CD4-positive, alpha-beta T cell treated with Interleukin-17A for 4 hours (primary cell): ENCODE measurements around the gene SPATA18.

Source experiments
- DNase-seq: peaks from one replicate; pipeline ENCODE4 v3.0.0-alpha.2; 2020; ENCODE audit warnings: mixed read lengths

The SPATA18 gene

GRCh38 chr4:52051213-52051614 lies at the start of gene SPATA18:
Gene SPATA18 (plus strand): TSS chr4:52051304. CDS start chr4:52051705, 401 bp downstream.
- no peak for DNase-seq

- DNase-seq: no peak
Observed at GRCh38 chr4:52001616-52002015, 49.5 kb upstream of the SPATA18 start.

- no peak for DNase-seq
Observed at GRCh38 chr4:52004414-52004813, 46.7 kb upstream of the SPATA18 start.

- DNase-seq: no peak
Observed at GRCh38 chr4:52005604-52006273, 45.4 kb upstream of the SPATA18 start.

- no peak for DNase-seq
Observed at GRCh38 chr4:52006887-52007286, 44.2 kb upstream of the SPATA18 start.

- no peak for DNase-seq
Observed at GRCh38 chr4:52010986-52011385, 40.1 kb upstream of the SPATA18 start.

- no peak for DNase-seq
Observed at GRCh38 chr4:52012651-52013050, 38.5 kb upstream of the SPATA18 start.

- no peak for DNase-seq
Observed at GRCh38 chr4:52014903-52015302, 36.2 kb upstream of the SPATA18 start.

GRCh38 chr4:52015366-52015765 lies 35.7 kb upstream of the SPATA18 start:
- no peak for DNase-seq

GRCh38 chr4:52016981-52017380 lies 34.1 kb upstream of the SPATA18 start:
- DNase-seq: no peak

- no peak for DNase-seq
Observed at GRCh38 chr4:52017814-52018213, 33.3 kb upstream of the SPATA18 start.

- no peak for DNase-seq
Observed at GRCh38 chr4:52019936-52020657, 31.0 kb upstream of the SPATA18 start, which contains the start of gene LRRC66. Gene LRRC66 (minus strand): TSS chr4:52020363. CDS start chr4:52017613, 2,750 bp downstream.

- DNase-seq: no peak
Observed at GRCh38 chr4:52028970-52029369, 22.1 kb upstream of the SPATA18 start.

GRCh38 chr4:52032005-52032404 lies 19.1 kb upstream of the SPATA18 start:
- no peak for DNase-seq

GRCh38 chr4:52035190-52035589 lies 15.9 kb upstream of the SPATA18 start:
- DNase-seq: no peak

- no peak for DNase-seq
Observed at GRCh38 chr4:52036886-52037530, 14.1 kb upstream of the SPATA18 start.

GRCh38 chr4:52037689-52038102 lies 13.4 kb upstream of the SPATA18 start:
- peak; percentile 39 for DNase-seq

- DNase-seq: peak; percentile 79
Observed at GRCh38 chr4:52038103-52038912, 12.8 kb upstream of the SPATA18 start, which contains the start of gene SGCB. Gene SGCB (minus strand): TSS chr4:52038299. CDS start chr4:52038259, 40 bp downstream.

GRCh38 chr4:52045028-52045427 lies 6.1 kb upstream of the SPATA18 start:
- no peak for DNase-seq

- DNase-seq: no peak
Observed at GRCh38 chr4:52049266-52049665, 1.8 kb upstream of the SPATA18 start.

GRCh38 chr4:52051615-52052474 lies 741 bp downstream of the SPATA18 start:
- peak; percentile 3 for DNase-seq

- no peak for DNase-seq
Observed at GRCh38 chr4:52052475-52052780, 1.3 kb downstream of the SPATA18 start.
